ENCODE results near the gene ARSB.

Gene ARSB

GRCh38 chr5:79011869-79012268 is 26.8 kb upstream of the ARSB start:
- no peak overlapping the region for H2BK15ac ChIP-seq (ENCODE audit: low read depth, poor library complexity, severe bottlenecking)
- H2BK12ac ChIP-seq (ENCODE audit: low read length in 2 of 2) = no peak overlapping the region
- H3K9me3 ChIP-seq (ENCODE audit: control insufficient read depth, low read length) = peaks cover 4% of the 10 kb centered on the region
- H3K36me3 ChIP-seq (ENCODE audit: control insufficient read depth in 1 of 2, insufficient read depth in 2 of 2, low read depth in 1 of 2, low read length in 2 of 2) = no peaks in the 10 kb centered on the region
- H3K9ac ChIP-seq (ENCODE audit: low read length) = no peak overlapping the region
- H2AK5ac ChIP-seq (ENCODE audit: low read length, severe bottlenecking) = no peak overlapping the region
- no peaks in the 10 kb centered on the region for H3K27me3 ChIP-seq (ENCODE audit: control insufficient read depth in 1 of 2, insufficient read depth in 1 of 2, low read length in 2 of 2)
- H3K4ac ChIP-seq (ENCODE audit: low read depth in 1 of 2, low read length in 2 of 2) = no peak overlapping the region
- no peak overlapping the region for H4K91ac ChIP-seq (ENCODE audit: low read length)
- H3K4me3 ChIP-seq (ENCODE audit: insufficient read depth in 1 of 2, low read depth in 1 of 2, low read length in 2 of 2) = no peak overlapping the region
- H4K8ac ChIP-seq (ENCODE audit: low read length) = no peak overlapping the region
- no peak overlapping the region for H3K27ac ChIP-seq (ENCODE audit: low read length, poor library complexity, severe bottlenecking)
- H2AFZ ChIP-seq (ENCODE audit: low read depth, low read length) = no peak overlapping the region
- no peak for DNase-seq
- no peaks in the 10 kb centered on the region for H3K4me1 ChIP-seq (ENCODE audit: control insufficient read depth, insufficient read depth, low read depth, low read length)
- no peak overlapping the region for H3K14ac ChIP-seq (ENCODE audit: low read length in 2 of 2)
- no peak overlapping the region for H2BK120ac ChIP-seq (ENCODE audit: low read depth, low read length)
- H3K79me1 ChIP-seq (replicated peaks; ENCODE audit: low read length, poor library complexity, severe bottlenecking) = no peaks in the 10 kb centered on the region
- no peak overlapping the region for H3K18ac ChIP-seq (ENCODE audit: low read depth in 1 of 2, low read length in 2 of 2)
- no peak overlapping the region for H3K4me2 ChIP-seq (ENCODE audit: low read length, poor library complexity, severe bottlenecking)
- H2BK5ac ChIP-seq (ENCODE audit: low read depth, low read length, poor library complexity, severe bottlenecking) = no peak overlapping the region
- no peak overlapping the region for H3K23ac ChIP-seq (ENCODE audit: low read length in 2 of 2)

DNA sequence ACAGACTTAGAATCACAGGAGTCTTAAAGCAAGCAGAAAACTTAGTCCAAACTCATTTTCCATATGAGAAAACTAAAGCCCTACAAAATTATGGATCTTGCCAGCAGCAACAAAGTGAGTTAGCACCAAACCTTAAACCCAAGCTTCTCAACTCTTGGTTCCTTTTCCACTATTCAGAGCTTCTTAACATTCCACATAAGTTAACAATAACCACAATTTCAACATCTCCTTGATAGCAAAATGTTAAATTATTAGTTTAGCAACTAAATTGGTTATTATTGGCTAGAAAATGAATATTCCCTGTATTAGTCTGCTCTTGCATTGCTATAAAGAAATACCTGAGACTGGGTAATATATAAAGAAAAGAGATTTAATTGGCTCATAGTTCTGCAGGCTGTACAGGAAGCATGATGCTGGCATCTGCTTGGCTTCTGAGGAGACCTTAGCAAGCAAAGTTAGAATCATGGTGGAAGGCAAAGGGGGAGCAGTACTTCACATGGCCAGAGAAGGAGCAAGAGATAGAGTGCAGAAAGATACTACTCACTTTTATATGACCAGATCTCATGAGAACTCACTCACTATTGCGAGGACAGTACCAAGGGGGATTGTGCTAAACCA is 26.2 kb upstream of the ARSB start:
- Histone ChIP-seq H3K9me3 (ENCODE audit: control insufficient read depth, low read length) (peaks cover 4% of the 10 kb centered on the region), H2AFZ (ENCODE audit: low read depth, low read length) (no peak overlapping the region), H2BK120ac (ENCODE audit: low read depth, low read length) (no peak overlapping the region), H3K4ac (ENCODE audit: low read depth in 1 of 2, low read length in 2 of 2) (no peak overlapping the region), H3K36me3 (ENCODE audit: control insufficient read depth in 1 of 2, insufficient read depth in 2 of 2, low read depth in 1 of 2, low read length in 2 of 2) (no peaks in the 10 kb centered on the region), H2BK5ac (ENCODE audit: low read depth, low read length, poor library complexity, severe bottlenecking) (no peak overlapping the region), H4K91ac (ENCODE audit: low read length) (no peak overlapping the region), H3K4me1 (ENCODE audit: control insufficient read depth, insufficient read depth, low read depth, low read length) (no peaks in the 10 kb centered on the region), H3K14ac (ENCODE audit: low read length in 2 of 2) (no peak overlapping the region), H3K27ac (ENCODE audit: low read length, poor library complexity, severe bottlenecking) (no peak overlapping the region), H4K8ac (ENCODE audit: low read length) (no peak overlapping the region), H3K27me3 (ENCODE audit: control insufficient read depth in 1 of 2, insufficient read depth in 1 of 2, low read length in 2 of 2) (no peaks in the 10 kb centered on the region), H3K18ac (ENCODE audit: low read depth in 1 of 2, low read length in 2 of 2) (no peak overlapping the region), H2AK5ac (ENCODE audit: low read length, severe bottlenecking) (no peak overlapping the region), H2BK15ac (ENCODE audit: low read depth, poor library complexity, severe bottlenecking) (no peak overlapping the region), H3K4me2 (ENCODE audit: low read length, poor library complexity, severe bottlenecking) (no peak overlapping the region), H3K79me1 (replicated peaks; ENCODE audit: low read length, poor library complexity, severe bottlenecking) (no peaks in the 10 kb centered on the region), H3K9ac (ENCODE audit: low read length) (no peak overlapping the region), H2BK12ac (ENCODE audit: low read length in 2 of 2) (no peak overlapping the region), H3K4me3 (ENCODE audit: insufficient read depth in 1 of 2, low read depth in 1 of 2, low read length in 2 of 2) (no peak overlapping the region), H3K23ac (ENCODE audit: low read length in 2 of 2) (no peak overlapping the region)
- no peak for DNase-seq
- 86% methylated on average over 1 of the region's 1 CpG for WGBS

DNA sequence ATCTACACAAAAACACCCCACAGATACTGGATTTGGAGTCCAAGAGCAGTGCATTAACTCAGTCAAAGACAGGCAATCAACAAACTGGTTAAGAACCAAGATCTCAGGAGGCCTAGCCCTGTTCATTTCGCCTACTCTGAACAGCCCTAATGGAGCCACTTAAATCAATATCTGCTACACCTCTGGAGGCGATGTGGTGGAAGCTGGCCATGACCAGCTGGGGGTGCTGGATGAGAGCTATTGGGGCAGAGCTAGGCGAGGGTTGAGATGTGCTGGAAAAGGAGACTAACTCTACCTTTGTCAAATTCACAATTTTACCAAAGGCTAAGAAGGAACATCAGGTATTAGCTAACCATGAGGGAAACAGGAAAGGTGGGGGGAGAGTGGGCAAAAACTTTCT is 23.3 kb upstream of the ARSB start:
- Histone ChIP-seq H3K27ac (ENCODE audit: low read length, poor library complexity, severe bottlenecking) (no peak overlapping the region), H2AFZ (ENCODE audit: low read depth, low read length) (no peak overlapping the region), H3K23ac (ENCODE audit: low read length in 2 of 2) (no peak overlapping the region), H3K4me2 (ENCODE audit: low read length, poor library complexity, severe bottlenecking) (no peak overlapping the region), H3K4me1 (ENCODE audit: control insufficient read depth, insufficient read depth, low read depth, low read length) (no peaks in the 10 kb centered on the region), H2BK15ac (ENCODE audit: low read depth, poor library complexity, severe bottlenecking) (no peak overlapping the region), H4K8ac (ENCODE audit: low read length) (no peak overlapping the region), H3K4ac (ENCODE audit: low read depth in 1 of 2, low read length in 2 of 2) (no peak overlapping the region), H2AK5ac (ENCODE audit: low read length, severe bottlenecking) (no peak overlapping the region), H3K9me3 (ENCODE audit: control insufficient read depth, low read length) (peaks cover 4% of the 10 kb centered on the region), H2BK12ac (ENCODE audit: low read length in 2 of 2) (no peak overlapping the region), H3K4me3 (ENCODE audit: insufficient read depth in 1 of 2, low read depth in 1 of 2, low read length in 2 of 2) (no peak overlapping the region), H3K36me3 (ENCODE audit: control insufficient read depth in 1 of 2, insufficient read depth in 2 of 2, low read depth in 1 of 2, low read length in 2 of 2) (no peaks in the 10 kb centered on the region), H3K18ac (ENCODE audit: low read depth in 1 of 2, low read length in 2 of 2) (no peak overlapping the region), H3K9ac (ENCODE audit: low read length) (no peak overlapping the region), H4K91ac (ENCODE audit: low read length) (no peak overlapping the region), H2BK5ac (ENCODE audit: low read depth, low read length, poor library complexity, severe bottlenecking) (no peak overlapping the region), H2BK120ac (ENCODE audit: low read depth, low read length) (no peak overlapping the region), H3K27me3 (ENCODE audit: control insufficient read depth in 1 of 2, insufficient read depth in 1 of 2, low read length in 2 of 2) (no peaks in the 10 kb centered on the region), H3K14ac (ENCODE audit: low read length in 2 of 2) (no peak overlapping the region), H3K79me1 (replicated peaks; ENCODE audit: low read length, poor library complexity, severe bottlenecking) (no peaks in the 10 kb centered on the region)
- WGBS = 100% methylated on average over 1 of the region's 3 CpGs
- DNase-seq = no peak

DNA sequence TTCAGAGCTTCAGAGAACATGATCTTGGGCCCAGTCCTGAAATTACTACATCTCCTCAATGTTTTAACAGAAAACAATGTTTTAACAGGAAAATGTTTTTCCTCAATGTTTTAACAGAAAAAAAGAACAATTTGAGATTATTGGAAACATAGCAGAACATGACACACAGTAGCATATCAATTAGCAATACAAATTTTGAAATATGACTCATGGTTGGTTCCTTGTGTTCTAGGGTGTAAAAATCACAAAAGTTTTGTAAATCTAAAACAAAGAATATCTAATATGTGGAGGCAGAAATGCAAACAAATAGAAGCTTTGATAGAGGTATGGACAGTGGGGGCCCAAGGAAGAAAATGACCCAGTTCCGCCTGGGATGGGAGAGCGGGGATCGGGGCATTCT is 22.8 kb upstream of the ARSB start:
- Histone ChIP-seq H3K4ac (ENCODE audit: low read depth in 1 of 2, low read length in 2 of 2) (no peak overlapping the region), H2BK15ac (ENCODE audit: low read depth, poor library complexity, severe bottlenecking) (no peak overlapping the region), H4K91ac (ENCODE audit: low read length) (no peak overlapping the region), H3K23ac (ENCODE audit: low read length in 2 of 2) (no peak overlapping the region), H3K4me2 (ENCODE audit: low read length, poor library complexity, severe bottlenecking) (no peak overlapping the region), H3K27ac (ENCODE audit: low read length, poor library complexity, severe bottlenecking) (no peak overlapping the region), H2AFZ (ENCODE audit: low read depth, low read length) (no peak overlapping the region), H4K8ac (ENCODE audit: low read length) (no peak overlapping the region), H3K18ac (ENCODE audit: low read depth in 1 of 2, low read length in 2 of 2) (no peak overlapping the region), H3K9me3 (ENCODE audit: control insufficient read depth, low read length) (peaks cover under 1% of the 10 kb centered on the region), H2AK5ac (ENCODE audit: low read length, severe bottlenecking) (no peak overlapping the region), H3K4me1 (ENCODE audit: control insufficient read depth, insufficient read depth, low read depth, low read length) (no peaks in the 10 kb centered on the region), H3K36me3 (ENCODE audit: control insufficient read depth in 1 of 2, insufficient read depth in 2 of 2, low read depth in 1 of 2, low read length in 2 of 2) (no peaks in the 10 kb centered on the region), H3K27me3 (ENCODE audit: control insufficient read depth in 1 of 2, insufficient read depth in 1 of 2, low read length in 2 of 2) (no peaks in the 10 kb centered on the region), H2BK120ac (ENCODE audit: low read depth, low read length) (no peak overlapping the region), H3K4me3 (ENCODE audit: insufficient read depth in 1 of 2, low read depth in 1 of 2, low read length in 2 of 2) (no peak overlapping the region), H2BK12ac (ENCODE audit: low read length in 2 of 2) (no peak overlapping the region), H3K79me1 (replicated peaks; ENCODE audit: low read length, poor library complexity, severe bottlenecking) (no peaks in the 10 kb centered on the region), H3K14ac (ENCODE audit: low read length in 2 of 2) (no peak overlapping the region), H3K9ac (ENCODE audit: low read length) (no peak overlapping the region), H2BK5ac (ENCODE audit: low read depth, low read length, poor library complexity, severe bottlenecking) (no peak overlapping the region)
- 100% methylated on average over 3 of the region's 3 CpGs for WGBS
- no peak for DNase-seq
